DND-41 (cell line): Measurements from ENCODE around the gene PDZRN4.

Source experiments
- ATAC-seq: fragments of 200-7000 bp; cut with Tn5 transposase; 3 replicates; pipeline ENCODE4 v1.9.1; 2021; ENCODE audit warnings: low read depth; ENCODE audit not compliant: insufficient read depth
- DNase-seq: peaks from one replicate; pipeline ENCODE4 v3.0.0-alpha.2; 2020
- H2AFZ ChIP-seq: 2 replicates; pipeline ENCODE4 v1.6.0; 2012; ENCODE audit warnings: low read depth, low read length
- H3K27ac ChIP-seq: 2 replicates; pipeline ENCODE4 v1.5.1; 2012; ENCODE audit warnings: low read length, inconsistent platforms
- H3K27me3 ChIP-seq: fragments of 200-600 bp; sonication (generic); 2 replicates; pipeline ENCODE4 v1.6.0; 2012; ENCODE audit warnings: low read length, mild to moderate bottlenecking, inconsistent platforms; ENCODE audit not compliant: insufficient read depth, poor library complexity
- H3K36me3 ChIP-seq: 2 replicates; pipeline ENCODE4 v1.5.1; 2012; ENCODE audit warnings: low read length, inconsistent platforms; ENCODE audit not compliant: insufficient read depth
- H3K4me1 ChIP-seq: 2 replicates; pipeline ENCODE4 v1.5.1; 2012; ENCODE audit warnings: mild to moderate bottlenecking, low read length; ENCODE audit not compliant: insufficient read depth
- H3K4me2 ChIP-seq: 2 replicates; pipeline ENCODE4 v1.6.0; 2012; ENCODE audit warnings: mild to moderate bottlenecking, moderate library complexity, low read length, inconsistent platforms; ENCODE audit not compliant: insufficient read depth
- H3K4me3 ChIP-seq, 2 experiments: fragments of 200-600 bp in 1 of 2; shearing (Covaris generic) in 1 of 2; 2 replicates each; pipeline ENCODE4 v1.5.1; 2012 to 2016; ENCODE audit warnings: inconsistent platforms in 2 of 2, low read length in 2 of 2, mild to moderate bottlenecking in 2 of 2, low read depth in 1 of 2, moderate library complexity in 1 of 2
- H3K79me2 ChIP-seq: 2 replicates; pipeline ENCODE4 v1.6.0; 2012; ENCODE audit warnings: low read length, inconsistent platforms; ENCODE audit not compliant: insufficient read depth
- H3K9ac ChIP-seq: 2 replicates; pipeline ENCODE4 v1.6.0; 2012; ENCODE audit warnings: low read depth, mild to moderate bottlenecking, inconsistent platforms, low read length, moderate library complexity
- H3K9me3 ChIP-seq: 2 replicates; pipeline ENCODE4 v1.5.1; 2012; ENCODE audit warnings: low read length, moderate library complexity, mild to moderate bottlenecking, inconsistent platforms; ENCODE audit not compliant: insufficient read depth, severe bottlenecking
- H4K20me1 ChIP-seq: 2 replicates; pipeline ENCODE4 v1.6.0; 2012; ENCODE audit warnings: low read length; ENCODE audit not compliant: insufficient read depth
- EZH2 ChIP-seq: IDR thresholded peaks from 3 replicates; pipeline ENCODE4 v1.6.1; 2012; ENCODE audit warnings: borderline replicate concordance, low read depth, mild to moderate bottlenecking, moderate library complexity, low read length, inconsistent platforms; ENCODE audit not compliant: severe bottlenecking
- TF ChIP-seq, protein P1 (sequence below): IDR thresholded peaks from 2 replicates; pipeline ENCODE4 v1.5.1; 2012; ENCODE audit warnings: borderline replicate concordance, low read length, moderate library complexity, mild to moderate bottlenecking; ENCODE audit not compliant: poor library complexity, severe bottlenecking; ENCODE audit errors: extremely low read depth

The PDZRN4 gene

GRCh38 chr12:41619705-41620104, 431.6 kb downstream of the PDZRN4 start:
- DNase-seq (no peak), ATAC-seq (no peak)
- no peak overlapping the region for H3K9ac ChIP-seq
- no peaks in the 10 kb centered on the region for H4K20me1 ChIP-seq
- H3K4me2 ChIP-seq = no peak overlapping the region
- H3K36me3 ChIP-seq = no peaks in the 10 kb centered on the region
- H2AFZ ChIP-seq = no peak overlapping the region
- no peaks in the 10 kb centered on the region for H3K9me3 ChIP-seq
- no peak overlapping the region for H3K27ac ChIP-seq
- H3K79me2 ChIP-seq = no peaks in the 10 kb centered on the region
- H3K4me1 ChIP-seq = no peaks in the 10 kb centered on the region
- H3K27me3 ChIP-seq = no peaks in the 10 kb centered on the region
- no peak overlapping the region for H3K4me3 ChIP-seq
- no peak for TF ChIP-seq EZH2
- TF ChIP-seq, protein P1, sequence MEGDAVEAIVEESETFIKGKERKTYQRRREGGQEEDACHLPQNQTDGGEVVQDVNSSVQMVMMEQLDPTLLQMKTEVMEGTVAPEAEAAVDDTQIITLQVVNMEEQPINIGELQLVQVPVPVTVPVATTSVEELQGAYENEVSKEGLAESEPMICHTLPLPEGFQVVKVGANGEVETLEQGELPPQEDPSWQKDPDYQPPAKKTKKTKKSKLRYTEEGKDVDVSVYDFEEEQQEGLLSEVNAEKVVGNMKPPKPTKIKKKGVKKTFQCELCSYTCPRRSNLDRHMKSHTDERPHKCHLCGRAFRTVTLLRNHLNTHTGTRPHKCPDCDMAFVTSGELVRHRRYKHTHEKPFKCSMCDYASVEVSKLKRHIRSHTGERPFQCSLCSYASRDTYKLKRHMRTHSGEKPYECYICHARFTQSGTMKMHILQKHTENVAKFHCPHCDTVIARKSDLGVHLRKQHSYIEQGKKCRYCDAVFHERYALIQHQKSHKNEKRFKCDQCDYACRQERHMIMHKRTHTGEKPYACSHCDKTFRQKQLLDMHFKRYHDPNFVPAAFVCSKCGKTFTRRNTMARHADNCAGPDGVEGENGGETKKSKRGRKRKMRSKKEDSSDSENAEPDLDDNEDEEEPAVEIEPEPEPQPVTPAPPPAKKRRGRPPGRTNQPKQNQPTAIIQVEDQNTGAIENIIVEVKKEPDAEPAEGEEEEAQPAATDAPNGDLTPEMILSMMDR = no peak

DNA sequence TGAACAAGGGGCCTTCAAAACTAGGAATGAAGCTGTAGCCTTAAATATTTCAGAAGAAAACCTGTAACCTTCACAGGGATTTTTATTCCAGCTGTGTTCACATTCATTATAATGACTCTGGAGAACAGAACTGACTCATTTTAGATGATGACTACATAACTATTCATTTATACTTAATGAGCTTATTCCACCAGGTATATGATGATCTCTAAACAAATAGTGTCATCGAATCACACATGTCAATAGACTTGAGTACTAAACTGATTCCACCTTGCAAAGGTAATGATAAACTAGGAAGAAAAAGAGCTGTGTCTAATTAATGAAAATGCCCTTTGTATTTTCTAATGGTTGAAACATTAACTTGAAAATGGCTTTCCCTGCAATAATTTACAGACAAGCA, 433.2 kb downstream of the PDZRN4 start:
- ATAC-seq (no peak), DNase-seq (no peak)
- Histone ChIP-seq H3K9me3 (no peaks in the 10 kb centered on the region), H4K20me1 (no peaks in the 10 kb centered on the region), H3K36me3 (no peaks in the 10 kb centered on the region), H3K9ac (no peak overlapping the region), H3K4me1 (no peaks in the 10 kb centered on the region), H2AFZ (no peak overlapping the region), H3K27me3 (no peaks in the 10 kb centered on the region), H3K4me2 (no peak overlapping the region), H3K4me3 (no peak overlapping the region), H3K79me2 (no peaks in the 10 kb centered on the region), H3K27ac (no peak overlapping the region)
- TF ChIP-seq, protein P1 = no peak
- no peak for TF ChIP-seq EZH2
